Measurements from ENCODE around the gene DGCR2.

Gene DGCR2

GRCh38 chr22:19123936-19124335 lies 1.7 kb upstream of the DGCR2 start:
- Histone ChIP-seq H3K4me3 (ENCODE audit: insufficient read depth, low read length, poor library complexity, severe bottlenecking) (no peak overlapping the region), H3F3A (ENCODE audit: insufficient read depth) (no peaks in the 10 kb centered on the region), H3K27ac (ENCODE audit: low read depth, low read length) (no peak overlapping the region), H3K4me2 (ENCODE audit: low read depth, low read length, poor library complexity, severe bottlenecking) (no peak overlapping the region), H4K20me1 (ENCODE audit: low read depth, low read length) (no peaks in the 10 kb centered on the region), H3K9ac (ENCODE audit: low read length) (no peak overlapping the region), H3K79me2 (ENCODE audit: insufficient read depth, low read length) (peaks cover 18% of the 10 kb centered on the region; the same call in 1 of the 2 replicates), H2AFZ (ENCODE audit: low read depth, low read length, severe bottlenecking) (no peak overlapping the region), H3K9me2 (replicated peaks; ENCODE audit: insufficient read depth, low read length) (no peaks in the 10 kb centered on the region), H3K27me3 (ENCODE audit: low read length) (no peaks in the 10 kb centered on the region), H3K9me3 (ENCODE audit: insufficient read depth, low read length) (no peaks in the 10 kb centered on the region), H3K36me3 (ENCODE audit: low read length) (no peaks in the 10 kb centered on the region)
- TF ChIP-seq EZH2phosphoT487 (conservative IDR thresholded peaks at IDR 0.05; ENCODE audit: low read length) = no peak
- TF ChIP-seq, protein P1, sequence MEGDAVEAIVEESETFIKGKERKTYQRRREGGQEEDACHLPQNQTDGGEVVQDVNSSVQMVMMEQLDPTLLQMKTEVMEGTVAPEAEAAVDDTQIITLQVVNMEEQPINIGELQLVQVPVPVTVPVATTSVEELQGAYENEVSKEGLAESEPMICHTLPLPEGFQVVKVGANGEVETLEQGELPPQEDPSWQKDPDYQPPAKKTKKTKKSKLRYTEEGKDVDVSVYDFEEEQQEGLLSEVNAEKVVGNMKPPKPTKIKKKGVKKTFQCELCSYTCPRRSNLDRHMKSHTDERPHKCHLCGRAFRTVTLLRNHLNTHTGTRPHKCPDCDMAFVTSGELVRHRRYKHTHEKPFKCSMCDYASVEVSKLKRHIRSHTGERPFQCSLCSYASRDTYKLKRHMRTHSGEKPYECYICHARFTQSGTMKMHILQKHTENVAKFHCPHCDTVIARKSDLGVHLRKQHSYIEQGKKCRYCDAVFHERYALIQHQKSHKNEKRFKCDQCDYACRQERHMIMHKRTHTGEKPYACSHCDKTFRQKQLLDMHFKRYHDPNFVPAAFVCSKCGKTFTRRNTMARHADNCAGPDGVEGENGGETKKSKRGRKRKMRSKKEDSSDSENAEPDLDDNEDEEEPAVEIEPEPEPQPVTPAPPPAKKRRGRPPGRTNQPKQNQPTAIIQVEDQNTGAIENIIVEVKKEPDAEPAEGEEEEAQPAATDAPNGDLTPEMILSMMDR (IDR thresholded peaks at IDR 0.05; ENCODE audit: insufficient read depth, low read length, poor library complexity, severe bottlenecking) = no peak

DNA sequence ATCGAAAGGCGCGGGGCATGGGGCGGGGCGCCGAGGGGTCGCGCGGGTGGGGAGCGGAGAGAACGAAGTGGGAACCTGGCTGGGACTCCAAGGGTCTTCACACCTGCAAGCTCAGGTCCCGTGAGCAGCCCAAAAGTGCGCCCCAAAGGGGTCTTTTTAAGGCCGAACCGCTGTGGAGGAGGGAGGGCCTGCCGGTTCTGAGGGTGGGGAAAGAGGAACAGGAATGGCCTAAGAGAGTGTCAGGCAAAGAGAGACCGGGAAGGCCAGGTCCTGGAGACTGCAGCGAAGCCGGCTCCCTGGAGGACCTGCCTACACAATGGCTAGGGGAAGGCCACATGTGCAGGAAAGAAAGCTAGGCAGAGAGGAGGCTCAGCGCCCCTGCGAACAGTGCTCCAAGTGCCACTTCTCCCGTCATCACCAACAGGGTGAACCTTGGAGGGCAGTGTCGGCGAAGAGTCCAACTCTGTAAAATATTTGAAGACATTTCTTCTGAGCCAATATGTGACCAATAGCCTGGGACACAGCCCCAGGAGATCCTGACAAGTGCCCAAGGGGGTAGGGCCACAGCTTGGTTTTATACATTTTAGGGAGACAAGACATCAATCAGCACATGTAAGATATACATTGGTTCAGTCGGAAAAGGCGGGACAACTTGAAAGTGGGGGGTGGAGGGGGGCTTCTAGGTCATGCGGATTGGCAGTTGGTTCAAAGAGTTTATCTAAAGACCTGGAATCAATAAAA lies 710 bp upstream of the DGCR2 start:
- peak overlapping the region; percentile 45 for H3K4me3 ChIP-seq (ENCODE audit: insufficient read depth, low read length, poor library complexity, severe bottlenecking)
- H3K9me3 ChIP-seq (ENCODE audit: insufficient read depth, low read length) = no peaks in the 10 kb centered on the region
- H3K9me2 ChIP-seq (replicated peaks; ENCODE audit: insufficient read depth, low read length) = no peaks in the 10 kb centered on the region
- peak overlapping the region; percentile 63 for H3K4me2 ChIP-seq (ENCODE audit: low read depth, low read length, poor library complexity, severe bottlenecking)
- H4K20me1 ChIP-seq (ENCODE audit: low read depth, low read length) = no peaks in the 10 kb centered on the region; the same call in 1 of the 2 replicates
- peak overlapping the region; percentile 41 for H3K9ac ChIP-seq (ENCODE audit: low read length)
- no peak overlapping the region for H3K27ac ChIP-seq (ENCODE audit: low read depth, low read length)
- peak overlapping the region; percentile 74 for H2AFZ ChIP-seq (ENCODE audit: low read depth, low read length, severe bottlenecking)
- no peak for TF ChIP-seq EZH2phosphoT487 (conservative IDR thresholded peaks at IDR 0.05; ENCODE audit: low read length)
- TF ChIP-seq, protein P1 (IDR thresholded peaks at IDR 0.05; ENCODE audit: insufficient read depth, low read length, poor library complexity, severe bottlenecking) = no peak
- H3F3A ChIP-seq (ENCODE audit: insufficient read depth) = 0 out of 2 replicates have a peak, but pooled peaks cover 2% of the 10 kb centered on the region
- H3K27me3 ChIP-seq (ENCODE audit: low read length) = no peaks in the 10 kb centered on the region
- peaks cover 25% of the 10 kb centered on the region; the same call in 1 of the 2 replicates for H3K79me2 ChIP-seq (ENCODE audit: insufficient read depth, low read length)
- H3K36me3 ChIP-seq (ENCODE audit: low read length) = no peaks in the 10 kb centered on the region

- Histone ChIP-seq H3K9me3 (ENCODE audit: insufficient read depth, low read length) (no peaks in the 10 kb centered on the region), H3K9ac (ENCODE audit: low read length) (peak overlapping the region; percentile 67), H3K79me2 (ENCODE audit: insufficient read depth, low read length) (peaks cover 36% of the 10 kb centered on the region), H2AFZ (ENCODE audit: low read depth, low read length, severe bottlenecking) (no peak overlapping the region), H3K9me2 (replicated peaks; ENCODE audit: insufficient read depth, low read length) (no peaks in the 10 kb centered on the region), H3K27me3 (ENCODE audit: low read length) (no peaks in the 10 kb centered on the region), H4K20me1 (ENCODE audit: low read depth, low read length) (no peaks in the 10 kb centered on the region; the same call in 1 of the 2 replicates), H3K36me3 (ENCODE audit: low read length) (no peaks in the 10 kb centered on the region), H3K27ac (ENCODE audit: low read depth, low read length) (no peak overlapping the region), H3F3A (ENCODE audit: insufficient read depth) (0 out of 2 replicates have a peak, but pooled peaks cover 2% of the 10 kb centered on the region), H3K4me3 (ENCODE audit: insufficient read depth, low read length, poor library complexity, severe bottlenecking) (peak overlapping the region; percentile 64), H3K4me2 (ENCODE audit: low read depth, low read length, poor library complexity, severe bottlenecking) (peak overlapping the region; percentile 66)
- TF ChIP-seq EZH2phosphoT487 (conservative IDR thresholded peaks at IDR 0.05; ENCODE audit: low read length) = no peak
- TF ChIP-seq, protein P1 (IDR thresholded peaks at IDR 0.05; ENCODE audit: insufficient read depth, low read length, poor library complexity, severe bottlenecking) = no peak
Observed at GRCh38 chr22:19121631-19122142, 525 bp downstream of the DGCR2 start.
